ENCODE measurements around the gene FOXN1. TPM values are rescaled to one million over a fixed set of nuclear protein-coding genes. Genes with fewer than 3 reads are reported as not detected.

Gene FOXN1
- total and polyA plus RNA-seq, 2 of the 13 experiments (the other 11 are each of a cell fraction or from before 2014, with no cell fraction given), result 0.01 TPM; not detected in 1

DNA sequence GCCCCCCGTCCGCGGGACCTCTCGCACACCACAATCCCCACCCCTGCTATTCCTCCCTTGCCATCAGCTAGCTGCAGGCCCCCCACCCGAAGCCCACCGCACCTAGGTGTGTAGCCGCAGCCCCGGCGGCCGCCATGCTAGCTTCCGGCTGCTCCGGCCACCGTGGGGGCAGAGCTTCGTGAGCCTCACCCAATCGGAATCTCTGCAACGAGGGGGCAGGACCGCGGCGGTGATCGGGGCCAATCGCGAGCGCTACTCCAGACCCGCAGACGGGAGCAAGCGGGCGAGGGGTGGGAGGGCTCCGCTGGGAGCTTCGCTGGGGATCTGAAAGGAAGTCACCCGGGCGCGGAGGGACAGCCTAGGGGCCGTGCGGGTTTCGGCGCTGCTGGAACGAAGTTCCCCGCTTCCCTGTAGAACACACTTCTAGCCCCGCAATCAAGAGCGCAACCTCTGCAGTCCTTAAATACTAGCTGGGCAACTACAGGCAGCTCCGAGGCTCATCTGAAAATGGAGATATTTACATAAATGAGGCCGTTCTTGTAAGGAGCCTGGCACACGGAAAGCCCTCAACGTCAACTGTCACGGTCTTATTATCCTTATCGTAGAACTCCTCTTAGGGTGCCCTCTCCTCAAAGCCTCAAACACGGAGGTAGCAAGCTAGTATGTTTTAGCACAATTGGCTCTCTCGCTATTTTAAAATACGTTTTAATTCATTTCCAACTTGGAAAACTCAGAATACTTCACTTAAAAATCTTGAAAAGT is 65.4 kb downstream of the FOXN1 start, which contains the start of gene PIGS (continued):
- no peak for TF ChIP-seq ZNF672 (CRISPR knock-in tag; IDR thresholded peaks at IDR 0.05)
- TF ChIP-seq HDAC2 (CRISPR knock-in tag; IDR thresholded peaks at IDR 0.05), result peak; percentile 15; the same call in 1 of the 2 replicates
- TF ChIP-seq ZNF431 (CRISPR knock-in tag; IDR thresholded peaks at IDR 0.05; ENCODE audit: borderline replicate concordance, low read depth), result peak; percentile 46; the same call in 1 of the 2 replicates
- no peak for TF ChIP-seq ZIK1 (CRISPR knock-in tag; IDR thresholded peaks at IDR 0.05; ENCODE audit: borderline replicate concordance, low read depth)
- no peak for TF ChIP-seq ZBTB44 (CRISPR knock-in tag; IDR thresholded peaks at IDR 0.05)
- peak; percentile 24; the same call in 1 of the 2 replicates for TF ChIP-seq CSRNP1 (CRISPR knock-in tag; IDR thresholded peaks at IDR 0.05)
- TF ChIP-seq ZNF207 (IDR thresholded peaks at IDR 0.05; ENCODE audit: borderline replicate concordance), result no peak
- TF ChIP-seq, protein P1, sequence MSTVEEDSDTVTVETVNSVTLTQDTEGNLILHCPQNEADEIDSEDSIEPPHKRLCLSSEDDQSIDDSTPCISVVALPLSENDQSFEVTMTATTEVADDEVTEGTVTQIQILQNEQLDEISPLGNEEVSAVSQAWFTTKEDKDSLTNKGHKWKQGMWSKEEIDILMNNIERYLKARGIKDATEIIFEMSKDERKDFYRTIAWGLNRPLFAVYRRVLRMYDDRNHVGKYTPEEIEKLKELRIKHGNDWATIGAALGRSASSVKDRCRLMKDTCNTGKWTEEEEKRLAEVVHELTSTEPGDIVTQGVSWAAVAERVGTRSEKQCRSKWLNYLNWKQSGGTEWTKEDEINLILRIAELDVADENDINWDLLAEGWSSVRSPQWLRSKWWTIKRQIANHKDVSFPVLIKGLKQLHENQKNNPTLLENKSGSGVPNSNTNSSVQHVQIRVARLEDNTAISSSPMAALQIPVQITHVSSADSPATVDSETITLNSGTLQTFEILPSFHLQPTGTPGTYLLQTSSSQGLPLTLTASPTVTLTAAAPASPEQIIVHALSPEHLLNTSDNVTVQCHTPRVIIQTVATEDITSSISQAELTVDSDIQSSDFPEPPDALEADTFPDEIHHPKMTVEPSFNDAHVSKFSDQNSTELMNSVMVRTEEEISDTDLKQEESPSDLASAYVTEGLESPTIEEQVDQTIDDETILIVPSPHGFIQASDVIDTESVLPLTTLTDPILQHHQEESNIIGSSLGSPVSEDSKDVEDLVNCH (CRISPR knock-in tag; IDR thresholded peaks at IDR 0.05), result no peak
- no peak for TF ChIP-seq GATAD2A (CRISPR knock-in tag; IDR thresholded peaks at IDR 0.05)
- TF ChIP-seq ZNF724P (CRISPR knock-in tag; IDR thresholded peaks at IDR 0.05; ENCODE audit: borderline replicate concordance), result no peak
- no peak for TF ChIP-seq RBM39 (IDR thresholded peaks at IDR 0.05; ENCODE audit: low read depth, low read length, poor library complexity, severe bottlenecking)
- TF ChIP-seq CEBPZ (IDR thresholded peaks at IDR 0.05; ENCODE audit: low read length), result no peak
- no peak for TF ChIP-seq SRSF1 (optimal IDR thresholded peaks at IDR 0.05; ENCODE audit: low read depth, low read length)
- TF ChIP-seq RFXANK (CRISPR knock-in tag; IDR thresholded peaks at IDR 0.05), result no peak
- no peak for TF ChIP-seq ZSCAN20 (CRISPR knock-in tag; IDR thresholded peaks at IDR 0.05; ENCODE audit: borderline replicate concordance)
- no peak for TF ChIP-seq NCOA2 (CRISPR knock-in tag; IDR thresholded peaks at IDR 0.05)
- TF ChIP-seq CAMTA2 (CRISPR knock-in tag; IDR thresholded peaks at IDR 0.05; ENCODE audit: borderline replicate concordance), result no peak
- no peak for TF ChIP-seq ZFP41 (CRISPR knock-in tag; IDR thresholded peaks at IDR 0.05; ENCODE audit: borderline replicate concordance)
- TF ChIP-seq RCOR2 (CRISPR knock-in tag; IDR thresholded peaks at IDR 0.05), result no peak
- no peak; the same call in 1 of the 2 replicates for TF ChIP-seq ZNF709 (CRISPR knock-in tag; IDR thresholded peaks at IDR 0.05)
- TF ChIP-seq EZH2 (conservative IDR thresholded peaks at IDR 0.05; ENCODE audit: low read depth, low read length), result no peak

Measured in HepG2 (cell line).